Middle frontal gyrus (tissue), 1 donor: Measurements from ENCODE around the gene CEACAM16.

ENCODE experiments used
- DNase-seq: peaks from one replicate; pipeline ENCODE4 v3.0.0-alpha.2; 2015; ENCODE audit warnings: low spot score; ENCODE audit errors: extremely low spot score

Gene CEACAM16

DNA sequence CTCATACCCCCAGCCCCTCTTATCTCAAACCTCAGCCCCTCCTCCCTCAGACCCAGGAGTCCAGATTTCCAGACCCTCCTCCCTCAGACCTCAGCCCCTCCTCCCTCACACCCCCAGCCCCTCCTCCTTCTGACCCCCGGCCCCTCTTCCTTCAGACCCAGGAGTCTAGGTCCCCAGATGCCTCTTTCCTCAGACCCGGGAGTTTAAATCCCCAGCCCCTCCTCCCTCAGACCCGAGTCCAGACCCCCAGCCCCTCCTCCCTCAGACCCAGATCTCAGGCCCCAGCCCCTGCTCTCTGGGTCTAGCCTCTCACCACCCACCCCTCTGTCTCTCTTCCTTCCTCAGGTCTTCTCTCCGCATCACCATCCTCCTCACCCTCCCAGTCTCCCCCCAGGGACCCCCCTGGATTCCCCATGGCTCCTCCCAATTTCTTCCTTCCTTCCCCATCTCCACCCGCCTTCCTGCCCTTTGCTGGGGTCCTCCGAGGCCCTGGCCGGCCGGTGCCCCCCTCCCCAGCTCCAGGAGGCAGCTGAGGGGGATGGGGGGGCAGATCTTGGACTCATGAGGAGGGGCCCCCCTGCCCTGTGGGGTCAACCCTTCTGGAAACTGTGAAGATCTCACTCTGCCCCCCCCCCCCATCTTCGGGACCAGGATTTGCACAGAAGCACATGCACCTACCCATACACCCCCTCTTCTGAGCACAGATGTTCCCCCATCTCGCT lies 60.3 kb downstream of the CEACAM16 start:
- DNase-seq = no peak
